AG08395 (cell line): Measurements from ENCODE around the gene ALG14.

Source experiments
- DNase-seq: peaks from one replicate; pipeline ENCODE4 v3.0.0; 2012; ENCODE audit warnings: mixed read lengths, low spot score

ALG14 gene

GRCh38 chr1:94927405-94928175 lies 145.2 kb downstream of the ALG14 start:
- DNase-seq, result no peak

- DNase-seq, result peak; percentile 94
These were observed 145.8 kb downstream of the ALG14 start, which contains the start of gene CNN3 for GRCh38 chr1:94926915-94927404. Gene CNN3, minus strand, starts transcription at chr1:94927110. Its CDS starts 216 bp downstream, at chr1:94926894.

- peak; percentile 56 for DNase-seq
These were observed 146.4 kb downstream of the ALG14 start for GRCh38 chr1:94926126-94926914.

- peak; percentile 85 for DNase-seq
These were observed 147.1 kb downstream of the ALG14 start for GRCh38 chr1:94925561-94926125.

- no peak for DNase-seq
These were observed 147.7 kb downstream of the ALG14 start for GRCh38 chr1:94925004-94925403.
